H9 (cell line): Measurements from ENCODE around the gene MCHR1. TPM values are rescaled to one million over a fixed set of nuclear protein-coding genes. Genes with fewer than 3 reads are reported as not detected.

Experiments
- DNase-seq: peaks from one replicate; pipeline ENCODE4 v3.0.0-alpha.2; 2017
- H2AFZ ChIP-seq: one replicate; pipeline ENCODE4 v1.6.1; 2013; ENCODE audit warnings: mild to moderate bottlenecking, low read length, control low read depth, moderate library complexity
- H2AK5ac ChIP-seq: 2 replicates; pipeline ENCODE4 v1.6.1; 2013; ENCODE audit warnings: low read length, control low read depth, mixed read lengths; ENCODE audit not compliant: insufficient read length
- H2BK120ac ChIP-seq: one replicate; pipeline ENCODE4 v1.6.1; 2013; ENCODE audit warnings: low read depth, mild to moderate bottlenecking, low read length, control low read depth, inconsistent platforms; ENCODE audit not compliant: poor library complexity, severe bottlenecking
- H2BK12ac ChIP-seq: 2 replicates; pipeline ENCODE4 v1.6.1; 2013; ENCODE audit warnings: low read length, control low read depth, mixed read lengths, low read depth; ENCODE audit not compliant: insufficient read length
- H2BK15ac ChIP-seq: 2 replicates; pipeline ENCODE4 v1.6.1; 2013; ENCODE audit warnings: low read depth, low read length, control low read depth
- H2BK20ac ChIP-seq: one replicate; pipeline ENCODE4 v1.6.1; 2013; ENCODE audit warnings: low read depth, mild to moderate bottlenecking, low read length, control low read depth, inconsistent platforms; ENCODE audit not compliant: poor library complexity, severe bottlenecking
- H2BK5ac ChIP-seq: 2 replicates; pipeline ENCODE4 v1.6.1; 2013; ENCODE audit warnings: low read length, control low read depth, mixed read lengths; ENCODE audit not compliant: insufficient read length
- H3K14ac ChIP-seq: 2 replicates; pipeline ENCODE4 v1.6.1; 2013; ENCODE audit warnings: low read length, control low read depth; ENCODE audit not compliant: insufficient read depth
- H3K18ac ChIP-seq: 2 replicates; pipeline ENCODE4 v1.6.1; 2013; ENCODE audit warnings: low read depth, mild to moderate bottlenecking, mixed read lengths, low read length, control low read depth; ENCODE audit not compliant: insufficient read length
- H3K23ac ChIP-seq: 2 replicates; pipeline ENCODE4 v1.6.1; 2013; ENCODE audit warnings: low read length, control low read depth, mixed read lengths, low read depth; ENCODE audit not compliant: insufficient read length
- H3K23me2 ChIP-seq: 2 replicates; pipeline ENCODE4 v1.6.1; 2013; ENCODE audit warnings: low read depth, mild to moderate bottlenecking, mixed read lengths, low read length, control low read depth; ENCODE audit not compliant: insufficient read length, poor library complexity, severe bottlenecking
- H3K27ac ChIP-seq: 2 replicates; pipeline ENCODE4 v1.5.1; 2013; ENCODE audit warnings: low read length, control low read depth, mixed read lengths, low read depth; ENCODE audit not compliant: insufficient read length
- H3K27me3 ChIP-seq: 2 replicates; pipeline ENCODE4 v1.6.1; 2013; ENCODE audit warnings: low read length, control low read depth, inconsistent platforms; ENCODE audit not compliant: insufficient read depth
- H3K4ac ChIP-seq: 2 replicates; pipeline ENCODE4 v1.6.1; 2013; ENCODE audit warnings: low read depth, mild to moderate bottlenecking, control low read depth, inconsistent platforms, low read length, moderate library complexity
- H3K4me1 ChIP-seq: 2 replicates; pipeline ENCODE4 v1.6.1; 2013; ENCODE audit warnings: low read length, control low read depth, inconsistent platforms; ENCODE audit not compliant: insufficient read depth
- H3K4me2 ChIP-seq: 2 replicates; pipeline ENCODE4 v1.6.1; 2013; ENCODE audit warnings: low read length, control low read depth, mixed read lengths; ENCODE audit not compliant: insufficient read length, insufficient read depth
- H3K56ac ChIP-seq: 2 replicates; pipeline ENCODE4 v1.6.1; 2013; ENCODE audit warnings: low read depth, mild to moderate bottlenecking, mixed read lengths, low read length, control low read depth; ENCODE audit not compliant: insufficient read length
- H3K79me1 ChIP-seq: 2 replicates; pipeline ENCODE4 v1.6.1; 2013; ENCODE audit warnings: low read depth, mild to moderate bottlenecking, moderate library complexity, low read length, control low read depth, inconsistent platforms; ENCODE audit not compliant: insufficient read depth, poor library complexity, severe bottlenecking
- H3K79me2 ChIP-seq: 2 replicates; pipeline ENCODE4 v1.6.1; 2013; ENCODE audit warnings: low read length, control low read depth, inconsistent platforms; ENCODE audit not compliant: insufficient read depth
- H3K9ac ChIP-seq: 2 replicates; pipeline ENCODE4 v1.6.1; 2013; ENCODE audit warnings: low read length, control low read depth, mixed read lengths; ENCODE audit not compliant: insufficient read length; ENCODE audit errors: extremely low read depth
- H3K9me3 ChIP-seq: one replicate; pipeline ENCODE4 v1.6.1; 2013; ENCODE audit warnings: low read depth, low read length, inconsistent platforms; ENCODE audit not compliant: control insufficient read depth
- H3T11ph ChIP-seq: one replicate; pipeline ENCODE4 v1.6.1; 2013; ENCODE audit warnings: mild to moderate bottlenecking, low read length, control low read depth, inconsistent platforms
- H4K20me1 ChIP-seq: one replicate; pipeline ENCODE4 v1.6.1; 2013; ENCODE audit not compliant: control insufficient read depth, insufficient read length, insufficient read depth
- H4K5ac ChIP-seq: 2 replicates; pipeline ENCODE4 v1.6.1; 2013; ENCODE audit warnings: low read depth, mild to moderate bottlenecking, mixed read lengths, low read length, control low read depth; ENCODE audit not compliant: insufficient read length
- H4K8ac ChIP-seq: replicated peaks from 2 replicates; pipeline ENCODE4 v1.6.1; 2013; ENCODE audit warnings: low read length, control low read depth, mixed read lengths, low read depth; ENCODE audit not compliant: insufficient read length
- H4K91ac ChIP-seq: 2 replicates; pipeline ENCODE4 v1.6.1; 2013; ENCODE audit warnings: low read depth, mild to moderate bottlenecking, moderate library complexity, mixed read lengths, low read length, control low read depth; ENCODE audit not compliant: insufficient read length
- H3K27ac Mint-ChIP-seq, 3 experiments: 2 replicates in 2 of 3; 3 replicates in 1 of 3; pipeline ENCODE4 v1.8.0; 2020 to 2021; ENCODE audit warnings: mixed read lengths in 3 of 3, mild to moderate bottlenecking in 1 of 3, moderate library complexity in 1 of 3
- H3K27me3 Mint-ChIP-seq: 2 replicates; pipeline ENCODE4 v1.8.0; 2021; ENCODE audit warnings: low read depth, mild to moderate bottlenecking, moderate library complexity, mixed read lengths
- H3K36me3 Mint-ChIP-seq, 3 experiments: 2 replicates in 2 of 3; 3 replicates in 1 of 3; pipeline ENCODE4 v1.8.0; 2020 to 2021; ENCODE audit warnings: low read depth in 3 of 3, mixed read lengths in 3 of 3; ENCODE audit not compliant: insufficient read depth in 1 of 3
- H3K4me1 Mint-ChIP-seq, 2 experiments: 2 replicates each; pipeline ENCODE4 v1.8.0; 2020; ENCODE audit warnings: mixed read lengths in 2 of 2
- H3K4me3 Mint-ChIP-seq, 2 experiments: 2 replicates in 1 of 2; 3 replicates in 1 of 2; pipeline ENCODE4 v1.8.0; 2020 to 2021; ENCODE audit warnings: mild to moderate bottlenecking in 2 of 2, mixed read lengths in 2 of 2, moderate library complexity in 1 of 2
- H3K9me3 Mint-ChIP-seq, 2 experiments: 2 replicates in 1 of 2; 3 replicates in 1 of 2; pipeline ENCODE4 v1.8.0; 2020; ENCODE audit warnings: mild to moderate bottlenecking in 2 of 2, mixed read lengths in 2 of 2, moderate library complexity in 1 of 2
- WGBS: extraction: QIAGEN DNeasy Blood & Tissue Kit; methylation state at CpG from one replicate; pipeline ENCODE4 v1.1.7; 2013; ENCODE audit warnings: missing lambda C conversion rate, low lambda C conversion rate, mixed read lengths; ENCODE audit not compliant: insufficient read length; ENCODE audit errors: extremely low coverage; 5-methylcytosine and 5-hydroxymethylcytosine counted together
- total RNA-seq: library from RNA; stranded (reverse); gene quantifications from 2 replicates; pipeline ENCODE4 v1.2.1, GENCODE V29; 2021
- TF ChIP-seq, protein P1 (sequence below): fragments of 200-600 bp; sonication (generic); conservative IDR thresholded peaks from 3 replicates; pipeline ENCODE4 v1.8.0; 2021; ENCODE audit warnings: antibody characterized with exemption, mild to moderate bottlenecking

Gene MCHR1
- total RNA-seq, 1 experiment from 2014 or later = 2.9 TPM

DNA sequence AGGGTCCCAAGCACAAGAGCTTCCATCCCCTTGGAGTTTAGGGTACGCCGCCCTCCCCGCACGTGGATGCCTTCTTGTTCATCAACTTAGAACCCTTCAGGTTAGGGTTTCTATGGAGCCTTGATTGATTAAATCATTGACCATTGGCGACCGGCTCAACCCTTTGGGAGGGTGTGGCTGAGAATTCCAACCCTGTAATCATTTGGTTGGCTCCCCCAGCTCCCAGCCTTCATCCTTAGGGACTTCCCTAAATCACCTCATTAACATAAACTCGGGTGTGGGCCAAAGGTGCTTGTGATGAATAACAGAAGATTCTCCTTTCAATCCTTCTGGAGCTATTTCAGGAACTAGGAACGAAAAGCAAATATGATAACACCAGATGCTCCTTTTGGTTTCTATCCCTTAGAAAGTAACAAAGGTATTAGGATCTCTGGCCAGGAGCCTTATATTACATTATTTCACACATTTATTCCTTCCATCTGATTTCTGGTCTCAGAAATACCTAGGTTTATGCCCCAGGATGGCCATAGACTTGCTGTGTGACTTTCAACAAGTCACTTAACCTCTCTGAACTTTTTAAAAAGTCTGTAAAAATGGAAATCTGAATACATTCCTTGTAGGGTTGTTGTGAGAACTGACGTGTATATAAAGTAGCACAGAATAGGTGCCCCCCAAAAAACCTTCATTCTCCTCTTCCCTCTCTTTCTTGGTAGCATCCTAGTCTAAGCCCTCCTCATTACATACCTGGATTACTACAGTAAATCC lies 26.8 kb downstream of the MCHR1 start:
- TF ChIP-seq, protein P1, sequence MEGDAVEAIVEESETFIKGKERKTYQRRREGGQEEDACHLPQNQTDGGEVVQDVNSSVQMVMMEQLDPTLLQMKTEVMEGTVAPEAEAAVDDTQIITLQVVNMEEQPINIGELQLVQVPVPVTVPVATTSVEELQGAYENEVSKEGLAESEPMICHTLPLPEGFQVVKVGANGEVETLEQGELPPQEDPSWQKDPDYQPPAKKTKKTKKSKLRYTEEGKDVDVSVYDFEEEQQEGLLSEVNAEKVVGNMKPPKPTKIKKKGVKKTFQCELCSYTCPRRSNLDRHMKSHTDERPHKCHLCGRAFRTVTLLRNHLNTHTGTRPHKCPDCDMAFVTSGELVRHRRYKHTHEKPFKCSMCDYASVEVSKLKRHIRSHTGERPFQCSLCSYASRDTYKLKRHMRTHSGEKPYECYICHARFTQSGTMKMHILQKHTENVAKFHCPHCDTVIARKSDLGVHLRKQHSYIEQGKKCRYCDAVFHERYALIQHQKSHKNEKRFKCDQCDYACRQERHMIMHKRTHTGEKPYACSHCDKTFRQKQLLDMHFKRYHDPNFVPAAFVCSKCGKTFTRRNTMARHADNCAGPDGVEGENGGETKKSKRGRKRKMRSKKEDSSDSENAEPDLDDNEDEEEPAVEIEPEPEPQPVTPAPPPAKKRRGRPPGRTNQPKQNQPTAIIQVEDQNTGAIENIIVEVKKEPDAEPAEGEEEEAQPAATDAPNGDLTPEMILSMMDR = no peak
- no peak overlapping the region for H3K27ac ChIP-seq

More for the DNA sequence above, 26.8 kb downstream of the MCHR1 start:
- Histone ChIP-seq H3K23ac (no peak overlapping the region), H2BK15ac (no peak overlapping the region), H4K20me1 (no peaks in the 10 kb centered on the region), H4K5ac (no peak overlapping the region), H3K4me1 (peaks cover 2% of the 10 kb centered on the region; the same call in 1 of the 2 replicates), H3K4me2 (no peak overlapping the region), H2BK120ac (no peak overlapping the region), H3K9me3 (no peaks in the 10 kb centered on the region), H3T11ph (no peak overlapping the region), H2BK5ac (no peak overlapping the region), H3K27me3 (no peaks in the 10 kb centered on the region), H2BK12ac (no peak overlapping the region), H2AK5ac (no peak overlapping the region), H2BK20ac (no peak overlapping the region), H3K56ac (no peak overlapping the region), H3K9ac (no peak overlapping the region), H3K23me2 (no peaks in the 10 kb centered on the region), H4K8ac (no peak overlapping the region), H4K91ac (no peak overlapping the region), H3K18ac (no peak overlapping the region), H3K79me2 (no peaks in the 10 kb centered on the region), H3K79me1 (no peaks in the 10 kb centered on the region), H2AFZ (no peak overlapping the region), H3K4ac (no peak overlapping the region), H3K14ac (no peak overlapping the region)
- Mint-ChIP-seq H3K4me1 (peaks cover 11 to 36% of the 10 kb centered on the region in 2 experiments), H3K27ac (no peak overlapping the region), H3K36me3 (peaks cover 6 to 15% (median 8%) of the 10 kb centered on the region in 3 experiments), H3K9me3 (peaks cover 15 to 18% of the 10 kb centered on the region in 2 experiments), H3K27me3 (no peaks in the 10 kb centered on the region), H3K4me3 (no peak overlapping the region)
- no peak for DNase-seq
- WGBS = no CpG with 5 or more reads among the region's 9 CpGs
